Mucosa of stomach (tissue), 1 donor: Measurements from ENCODE around the gene FXYD6.

Experiments
- H3K27me3 ChIP-seq: one replicate; pipeline ENCODE4 v1.7.0; 2013; ENCODE audit warnings: mild to moderate bottlenecking, low read length; ENCODE audit not compliant: control insufficient read depth, insufficient read depth
- H3K36me3 ChIP-seq: one replicate; pipeline ENCODE4 v1.7.0; 2013; ENCODE audit warnings: low read length; ENCODE audit not compliant: control insufficient read depth, insufficient read depth
- H3K4me1 ChIP-seq: one replicate; pipeline ENCODE4 v1.7.0; 2013; ENCODE audit warnings: mild to moderate bottlenecking, low read length; ENCODE audit not compliant: control insufficient read depth, insufficient read depth
- H3K4me3 ChIP-seq: one replicate; pipeline ENCODE4 v1.7.0; 2013; ENCODE audit warnings: low read length
- H3K9ac ChIP-seq: one replicate; pipeline ENCODE4 v1.7.0; 2013; ENCODE audit warnings: mild to moderate bottlenecking, low read length, moderate library complexity
- H3K9me3 ChIP-seq: one replicate; pipeline ENCODE4 v1.7.0; 2013; ENCODE audit warnings: mild to moderate bottlenecking, low read length, moderate library complexity; ENCODE audit not compliant: control insufficient read depth
- donor health status: Pancreatic carcinoma.

The FXYD6 gene

DNA sequence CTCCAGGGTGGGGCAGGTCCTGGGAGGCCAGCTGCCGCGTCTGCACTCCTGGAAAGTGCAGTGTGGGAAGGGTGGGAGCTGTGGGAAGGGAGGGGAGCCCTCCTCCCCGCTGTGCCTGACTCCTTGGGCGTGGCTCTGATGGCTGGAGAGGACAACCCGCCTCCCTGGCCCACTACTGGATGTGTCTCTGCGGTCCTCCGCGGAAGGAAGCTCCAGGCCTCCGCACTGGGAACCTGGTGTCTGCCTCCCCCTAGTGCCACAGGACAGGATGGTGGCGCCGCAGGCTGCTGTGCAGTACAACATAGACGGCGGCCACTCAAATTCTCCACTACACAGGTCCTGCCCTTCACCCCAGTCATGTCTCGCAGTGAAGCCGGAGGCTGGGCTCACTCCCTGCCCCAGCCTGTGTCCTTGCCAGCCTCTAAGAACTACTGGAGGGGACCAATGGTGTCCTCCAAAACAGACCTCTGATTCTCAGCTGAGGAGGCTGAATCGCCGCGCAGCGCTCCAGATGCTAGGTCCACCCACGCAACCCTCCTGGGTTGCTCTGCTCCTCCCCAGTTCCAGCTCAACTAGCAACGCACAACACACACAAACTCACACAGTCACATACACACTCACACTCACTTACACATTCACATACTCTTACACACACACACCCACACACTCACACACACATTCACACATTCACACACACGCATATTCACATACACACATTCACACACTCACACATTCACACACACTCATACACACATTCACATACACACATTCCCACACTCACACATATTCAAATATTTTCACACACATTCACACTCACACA lies 67.0 kb downstream of the FXYD6 start:
- no peak overlapping the region for H3K9ac ChIP-seq
- H3K4me1 ChIP-seq = peaks cover 13% of the 10 kb centered on the region
- H3K4me3 ChIP-seq = no peak overlapping the region
- H3K9me3 ChIP-seq = no peaks in the 10 kb centered on the region
- H3K27me3 ChIP-seq = peaks cover 16% of the 10 kb centered on the region
- H3K36me3 ChIP-seq = no peaks in the 10 kb centered on the region

DNA sequence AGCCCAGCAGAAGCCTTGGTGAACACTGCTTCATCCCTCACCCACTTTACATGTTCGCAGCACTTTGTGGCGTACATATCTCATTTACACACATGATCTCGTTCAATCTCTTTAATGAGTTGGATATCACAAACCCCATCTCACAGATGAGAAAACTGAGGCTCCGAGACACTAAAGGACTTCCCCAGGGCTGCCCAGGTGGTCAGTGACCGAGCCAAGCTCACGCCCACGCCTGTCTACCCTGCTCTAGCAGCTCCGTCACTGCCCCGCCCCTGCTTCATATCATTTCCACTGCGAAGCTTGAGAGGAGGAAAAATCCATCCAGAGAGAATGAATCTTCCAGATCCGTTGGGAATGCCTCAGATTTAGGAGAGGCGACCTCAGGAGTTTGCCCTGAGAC lies 67.7 kb downstream of the FXYD6 start:
- H3K27me3 ChIP-seq = peaks cover 16% of the 10 kb centered on the region
- H3K4me1 ChIP-seq = peaks cover 10% of the 10 kb centered on the region
- H3K36me3 ChIP-seq = no peaks in the 10 kb centered on the region
- H3K9ac ChIP-seq = no peak overlapping the region
- H3K4me3 ChIP-seq = no peak overlapping the region
- no peaks in the 10 kb centered on the region for H3K9me3 ChIP-seq

DNA sequence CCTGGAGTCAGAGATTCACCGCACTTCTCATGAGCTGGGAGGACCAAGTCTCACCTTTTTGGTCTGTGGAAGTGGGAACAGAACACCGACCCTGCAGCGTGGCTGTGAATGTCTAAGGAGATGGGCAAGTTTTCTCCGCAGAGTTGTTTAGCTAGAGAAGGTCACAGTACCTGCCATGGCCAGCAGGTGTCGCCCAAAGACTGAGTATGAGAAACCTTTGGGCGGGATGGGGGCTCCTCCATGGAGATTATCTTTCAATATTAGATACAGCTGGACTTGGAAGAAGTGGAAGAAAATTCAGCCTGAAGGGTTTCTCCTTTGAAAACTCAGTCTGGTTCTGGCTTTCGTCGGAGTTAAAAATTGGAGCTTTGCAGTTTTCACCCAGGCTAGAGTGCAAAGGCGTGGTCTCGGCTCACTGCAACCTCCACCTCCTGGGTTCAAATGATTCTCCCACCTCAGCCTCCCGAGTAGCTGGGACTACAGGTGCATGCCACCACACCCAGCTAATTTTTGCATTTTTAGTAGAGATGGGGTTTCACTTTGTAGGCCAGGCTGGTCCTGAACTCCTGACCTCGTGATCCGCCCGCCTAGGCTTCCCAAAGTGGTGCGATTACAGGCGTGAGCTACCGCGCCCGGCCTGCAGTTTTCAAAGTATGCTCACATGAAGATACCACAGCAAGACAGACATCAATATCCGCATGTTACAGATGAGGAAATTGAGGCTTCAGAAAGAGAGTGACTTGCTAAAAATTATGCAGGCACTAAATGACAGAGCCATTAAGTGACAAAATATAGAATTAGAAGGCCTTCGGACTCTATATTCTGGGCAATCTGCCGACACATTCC lies 68.8 kb downstream of the FXYD6 start:
- Histone ChIP-seq H3K9ac (no peak overlapping the region), H3K4me3 (no peak overlapping the region), H3K36me3 (no peaks in the 10 kb centered on the region), H3K9me3 (no peaks in the 10 kb centered on the region), H3K27me3 (peaks cover 16% of the 10 kb centered on the region), H3K4me1 (peaks cover 10% of the 10 kb centered on the region)

DNA sequence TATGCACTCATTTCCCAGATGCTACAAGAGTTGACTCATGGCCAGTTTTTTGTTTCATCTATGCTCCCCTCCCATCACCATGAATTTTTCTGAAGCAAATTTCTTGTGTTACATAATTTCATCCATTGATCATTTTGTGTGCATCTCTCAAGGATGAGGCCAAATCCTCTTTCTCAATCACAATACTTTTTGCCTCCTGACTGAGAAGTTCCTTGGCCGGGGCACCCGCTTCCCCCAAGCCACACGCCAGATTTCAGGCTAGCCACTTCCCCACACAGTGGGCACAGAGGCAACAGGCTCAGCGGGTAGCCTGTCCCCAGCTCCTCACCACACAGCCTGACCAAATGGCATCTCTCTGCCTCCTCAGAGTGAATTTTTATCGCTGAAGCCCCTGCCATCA lies 69.6 kb downstream of the FXYD6 start:
- H3K36me3 ChIP-seq = no peaks in the 10 kb centered on the region
- H3K4me1 ChIP-seq = peaks cover 10% of the 10 kb centered on the region
- H3K27me3 ChIP-seq = peaks cover 16% of the 10 kb centered on the region
- H3K4me3 ChIP-seq = no peak overlapping the region
- H3K9ac ChIP-seq = no peak overlapping the region
- H3K9me3 ChIP-seq = no peaks in the 10 kb centered on the region

DNA sequence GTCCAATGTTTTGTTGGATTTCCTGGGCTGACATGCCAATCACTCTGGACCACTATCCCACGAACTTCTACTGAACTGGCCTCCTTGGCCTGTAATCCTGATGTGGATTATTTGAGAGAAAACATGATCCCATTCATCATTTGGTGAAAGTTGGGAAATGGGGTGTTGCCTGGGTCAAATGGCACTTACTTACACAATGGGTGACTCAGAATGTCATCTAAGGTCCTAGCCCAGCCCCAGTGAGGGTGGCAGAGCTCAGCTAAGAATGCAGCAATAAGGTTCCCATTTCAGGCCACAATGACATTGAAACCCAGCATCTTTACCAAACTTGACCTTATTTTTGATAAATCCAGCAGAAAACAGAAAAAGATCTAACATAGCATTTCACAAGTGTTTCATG lies 71.4 kb downstream of the FXYD6 start:
- no peaks in the 10 kb centered on the region for H3K9me3 ChIP-seq
- H3K9ac ChIP-seq = no peak overlapping the region
- no peak overlapping the region for H3K4me3 ChIP-seq
- H3K27me3 ChIP-seq = peaks cover 16% of the 10 kb centered on the region
- H3K4me1 ChIP-seq = peaks cover 10% of the 10 kb centered on the region
- H3K36me3 ChIP-seq = no peaks in the 10 kb centered on the region

DNA sequence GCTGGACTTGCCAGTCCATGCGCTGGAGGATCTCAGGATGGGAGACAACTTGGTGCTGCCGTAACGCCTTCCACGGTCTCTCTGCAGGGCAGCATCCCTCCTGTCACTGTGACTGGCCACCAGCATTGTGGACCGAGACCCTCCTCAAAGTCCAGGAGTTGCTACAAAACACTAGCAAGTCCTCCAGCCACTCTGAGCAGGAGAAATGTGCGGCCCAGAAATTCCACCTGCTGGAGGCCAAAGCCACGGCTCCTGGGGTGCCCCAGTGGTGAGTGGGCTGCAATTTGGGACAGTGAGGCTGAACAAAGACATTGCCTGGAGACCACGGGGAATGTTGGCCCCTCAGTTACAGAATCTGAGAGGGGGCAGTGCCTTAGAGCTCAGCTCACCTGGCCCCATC lies 72.6 kb downstream of the FXYD6 start:
- no peak overlapping the region for H3K9ac ChIP-seq
- peaks cover 6% of the 10 kb centered on the region for H3K4me1 ChIP-seq
- H3K27me3 ChIP-seq = peaks cover 17% of the 10 kb centered on the region
- H3K4me3 ChIP-seq = no peak overlapping the region
- H3K36me3 ChIP-seq = no peaks in the 10 kb centered on the region
- H3K9me3 ChIP-seq = no peaks in the 10 kb centered on the region

DNA sequence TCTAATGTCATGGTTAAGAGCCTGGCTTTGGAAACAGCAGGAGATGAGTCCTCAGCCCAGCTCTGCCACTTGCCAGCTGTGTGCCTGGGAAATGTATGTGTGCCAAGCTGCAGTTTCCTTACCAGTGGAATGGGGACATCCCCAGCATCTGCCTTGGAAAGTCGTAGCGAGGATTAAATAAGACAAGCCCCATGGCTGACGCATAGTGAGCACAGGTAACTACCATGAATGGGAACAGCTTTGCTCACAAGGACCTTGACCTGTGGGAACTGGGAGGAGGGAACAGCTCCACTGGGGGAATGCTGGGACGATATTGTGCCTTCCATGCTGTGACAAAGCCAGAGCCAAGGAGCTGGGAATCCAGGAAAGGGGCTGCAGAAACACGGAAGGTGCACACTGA lies 76.8 kb downstream of the FXYD6 start:
- Histone ChIP-seq H3K4me3 (no peak overlapping the region), H3K36me3 (no peaks in the 10 kb centered on the region), H3K4me1 (peaks cover 4% of the 10 kb centered on the region), H3K9ac (no peak overlapping the region), H3K9me3 (no peaks in the 10 kb centered on the region), H3K27me3 (peaks cover 43% of the 10 kb centered on the region)

DNA sequence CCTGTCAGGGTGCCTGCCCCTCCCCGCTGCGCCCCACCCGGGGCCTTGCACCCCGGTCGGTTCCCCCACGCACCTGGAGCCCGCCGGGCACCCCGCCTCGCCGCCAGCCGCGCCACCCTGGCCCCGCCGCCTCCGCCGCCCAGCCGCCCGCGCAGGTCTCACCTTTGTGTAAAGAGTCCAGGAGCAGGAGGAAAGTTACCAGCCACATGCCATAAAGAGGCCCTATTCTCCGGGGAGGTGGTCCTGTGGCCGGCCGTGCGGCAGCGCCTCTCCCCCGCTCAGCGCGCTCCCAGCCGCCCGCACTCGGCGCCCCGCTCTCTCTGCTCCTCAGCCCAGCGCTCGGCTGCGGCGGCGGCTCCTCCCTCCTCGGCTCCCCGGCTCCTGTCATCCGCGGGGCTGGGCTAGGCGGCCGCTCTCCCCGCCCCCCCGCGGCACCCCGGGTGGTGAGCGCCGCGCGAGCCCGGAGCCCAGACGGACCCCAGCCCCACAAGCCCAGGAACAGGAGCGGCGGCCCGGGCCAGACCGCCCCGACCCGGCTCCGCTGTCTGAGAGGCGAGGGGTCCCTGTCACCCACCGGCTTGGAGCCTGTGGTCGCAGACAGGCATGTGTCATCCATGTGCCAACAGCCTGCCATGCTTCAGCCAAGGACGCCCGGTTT lies 79.5 kb downstream of the FXYD6 start, which contains the start of gene DSCAML1:
TSS of gene DSCAML1 (minus strand) at position 345 of the 658 bp plus-strand sequence. CDS start at position 208, 137 bp downstream.
- Histone ChIP-seq H3K9me3 (no peaks in the 10 kb centered on the region), H3K36me3 (no peaks in the 10 kb centered on the region), H3K4me3 (no peak within 1 kb of the TSS), H3K4me1 (peaks cover 4% of the 10 kb centered on the region), H3K9ac (no peak within 1 kb of the TSS), H3K27me3 (peaks cover 66% of the 10 kb centered on the region)

DNA sequence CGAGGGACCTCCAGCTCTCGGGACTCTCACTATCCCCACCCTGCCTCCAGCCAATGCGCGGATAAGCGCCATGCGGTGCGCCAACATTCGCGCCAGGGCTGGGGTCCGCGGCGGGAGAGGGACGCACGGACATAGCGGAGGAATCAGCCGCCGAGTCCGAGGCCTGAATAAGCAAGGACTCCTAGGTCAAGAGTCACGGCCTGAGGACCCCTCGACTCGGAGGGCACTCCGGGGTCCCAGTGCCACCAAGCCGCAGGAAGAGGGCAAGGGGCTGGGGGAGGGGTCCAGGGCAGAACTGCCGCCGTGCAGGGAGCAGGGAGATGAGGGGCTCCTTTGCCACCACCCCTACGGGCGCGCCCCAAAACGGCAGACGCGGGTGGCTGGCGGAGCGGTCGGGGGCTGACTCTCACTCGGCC lies 80.0 kb downstream of the FXYD6 start:
- H3K4me3 ChIP-seq = no peak overlapping the region

DNA sequence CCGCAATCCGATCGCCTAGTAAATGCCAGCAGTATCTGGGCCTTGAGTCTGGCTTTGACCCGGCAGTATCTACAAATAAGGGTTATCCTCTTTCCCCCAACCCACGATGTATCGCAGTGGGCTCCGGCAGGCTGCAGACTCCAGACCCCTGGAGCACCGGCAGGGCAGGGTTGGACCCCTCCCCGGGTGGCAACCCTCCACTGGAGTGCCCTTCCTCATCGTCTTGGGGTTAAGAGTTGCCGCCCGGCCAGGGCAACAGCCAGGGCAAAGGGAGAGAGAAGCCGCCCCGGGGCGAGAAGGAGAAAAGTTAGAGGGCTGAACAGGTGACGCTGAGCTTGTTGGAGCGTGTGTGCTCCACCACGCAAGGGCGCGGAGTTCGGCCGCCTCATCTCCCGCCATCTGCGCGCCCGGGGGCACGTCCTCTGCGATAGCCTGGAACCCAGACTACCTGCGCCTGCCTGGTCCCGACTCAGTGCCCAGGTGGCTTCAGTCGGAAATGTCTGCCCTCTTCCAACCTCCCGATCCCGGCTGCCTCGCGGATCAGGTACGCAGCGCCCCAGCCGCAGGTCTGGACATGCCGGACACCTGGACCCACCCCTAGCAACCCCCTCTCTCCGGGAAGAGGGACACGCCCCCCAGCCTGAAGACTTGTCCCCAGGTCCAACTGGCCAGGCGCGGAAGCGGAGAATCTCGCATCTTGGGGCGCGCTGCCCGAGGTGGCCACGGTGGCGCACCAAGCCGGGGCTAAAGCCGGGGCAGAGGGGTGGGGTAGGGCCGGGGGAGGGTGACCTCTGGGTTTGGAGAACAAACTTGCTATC lies 80.6 kb downstream of the FXYD6 start:
- Histone ChIP-seq H3K4me3 (no peak overlapping the region), H3K27me3 (peaks cover 66% of the 10 kb centered on the region), H3K9ac (no peak overlapping the region), H3K4me1 (peaks cover 4% of the 10 kb centered on the region), H3K36me3 (no peaks in the 10 kb centered on the region), H3K9me3 (no peaks in the 10 kb centered on the region)

More for the DNA sequence above, 80.0 kb downstream of the FXYD6 start:
- Histone ChIP-seq H3K4me1 (peaks cover 4% of the 10 kb centered on the region), H3K9me3 (no peaks in the 10 kb centered on the region), H3K27me3 (peaks cover 66% of the 10 kb centered on the region), H3K9ac (no peak overlapping the region), H3K36me3 (no peaks in the 10 kb centered on the region)
